Muscle layer of colon (tissue), 2 donors: ENCODE data around the gene ERCC6L2.

Source experiments
- H3K27ac ChIP-seq: one replicate; pipeline ENCODE4 v1.7.0; 2013; ENCODE audit warnings: low read depth, mild to moderate bottlenecking, low read length, moderate library complexity
- H3K27me3 ChIP-seq, 2 donors: one replicate each; pipeline ENCODE4 v1.7.0; 2013; ENCODE audit warnings: low read length in 2 of 2, mild to moderate bottlenecking in 2 of 2; ENCODE audit not compliant: insufficient read depth in 2 of 2, control insufficient read depth in 1 of 2
- H3K36me3 ChIP-seq: one replicate; pipeline ENCODE4 v1.7.0; 2013; ENCODE audit warnings: mild to moderate bottlenecking, low read length; ENCODE audit not compliant: insufficient read depth
- H3K4me1 ChIP-seq: one replicate; pipeline ENCODE4 v1.7.0; 2013; ENCODE audit warnings: mild to moderate bottlenecking, low read length; ENCODE audit not compliant: insufficient read depth
- H3K4me3 ChIP-seq, 2 donors: one replicate each; pipeline ENCODE4 v1.7.0; 2013; ENCODE audit warnings: low read length in 2 of 2, low read depth in 1 of 2, mild to moderate bottlenecking in 1 of 2, moderate library complexity in 1 of 2
- H3K9ac ChIP-seq: one replicate; pipeline ENCODE4 v1.7.0; 2013; ENCODE audit warnings: low read length
- H3K9me3 ChIP-seq: one replicate; pipeline ENCODE4 v1.7.0; 2013; ENCODE audit warnings: mild to moderate bottlenecking, low read length
- donor health status: abdominal sarcoma.
- donor health status: Adenocarcinoma of cecum.

Gene ERCC6L2

DNA sequence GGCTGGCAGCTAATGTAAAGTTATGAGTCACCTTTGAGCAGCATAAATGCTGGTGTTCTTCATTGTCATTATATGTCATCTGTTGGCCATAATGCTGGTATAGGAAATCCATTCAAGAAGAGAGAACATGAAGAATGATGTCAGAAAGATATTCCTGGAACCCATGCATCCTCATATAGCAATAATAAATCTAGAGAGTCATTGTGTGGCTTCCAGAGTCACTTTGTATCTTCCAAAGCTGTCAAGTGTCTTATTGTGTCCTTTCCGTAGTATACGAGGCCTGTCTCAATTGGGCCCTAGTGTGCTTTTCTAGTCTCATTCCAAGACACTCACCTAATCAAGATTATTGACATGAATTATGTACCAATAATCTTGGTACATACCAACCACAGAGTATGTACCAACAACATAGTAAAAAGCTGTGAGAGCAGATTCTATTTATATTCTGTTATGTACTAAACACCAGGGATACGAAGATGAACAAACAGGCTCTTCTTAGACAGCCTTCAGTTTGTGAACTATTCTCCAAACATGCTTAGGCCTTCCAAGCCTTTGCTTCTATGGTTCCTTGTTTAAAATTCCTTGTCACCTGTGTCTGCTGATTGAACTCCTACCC is 110.1 kb downstream of the ERCC6L2 start:
- Histone ChIP-seq H3K27ac (no peak overlapping the region), H3K36me3 (no peaks in the 10 kb centered on the region), H3K4me3 (no peak overlapping the region), H3K27me3 (no peaks in the 10 kb centered on the region), H3K9ac (no peak overlapping the region), H3K4me1 (no peaks in the 10 kb centered on the region), H3K9me3 (no peaks in the 10 kb centered on the region)

DNA sequence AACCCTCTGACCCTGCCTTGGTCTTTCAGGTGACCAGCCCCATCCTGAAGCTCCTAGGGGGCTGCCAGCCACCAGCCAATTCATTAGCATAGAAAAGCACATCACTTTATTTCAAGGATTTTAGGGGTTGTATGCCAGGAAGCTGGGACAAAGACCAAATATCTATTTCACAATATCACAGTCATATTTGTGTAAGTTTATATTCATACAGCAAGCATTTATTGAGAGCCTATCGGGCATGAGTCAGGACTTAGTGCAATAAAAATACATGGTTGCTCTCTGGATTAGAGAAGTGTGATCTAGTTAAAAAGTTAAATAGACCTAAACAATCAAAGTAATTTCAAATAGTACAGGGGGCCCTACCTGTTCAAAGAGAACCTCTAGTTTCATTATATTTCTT is 113.8 kb downstream of the ERCC6L2 start:
- Histone ChIP-seq H3K4me3 (no peak overlapping the region), H3K4me1 (no peaks in the 10 kb centered on the region), H3K9ac (no peak overlapping the region), H3K27ac (no peak overlapping the region), H3K36me3 (no peaks in the 10 kb centered on the region), H3K27me3 (no peaks in the 10 kb centered on the region), H3K9me3 (no peaks in the 10 kb centered on the region)

DNA sequence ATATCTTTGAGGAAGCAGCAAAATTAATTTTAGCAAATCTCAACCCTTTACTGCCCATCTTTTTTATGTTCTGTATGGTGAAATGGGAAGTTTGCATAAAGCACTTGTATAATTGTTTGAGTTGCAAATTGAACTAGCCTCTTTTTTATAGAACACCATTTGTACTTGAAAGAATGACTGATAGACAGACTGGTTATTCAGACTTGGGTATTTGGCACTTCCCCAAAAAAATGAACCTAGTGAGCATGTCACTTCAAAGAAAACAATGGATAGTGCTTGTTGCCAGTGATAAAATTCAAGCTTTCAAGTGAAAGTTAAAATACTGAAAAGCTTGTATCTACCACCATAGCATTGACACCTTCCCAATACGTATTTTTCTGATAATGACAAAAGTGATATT is 115.8 kb downstream of the ERCC6L2 start:
- Histone ChIP-seq H3K4me1 (no peaks in the 10 kb centered on the region), H3K27ac (no peak overlapping the region), H3K9ac (no peak overlapping the region), H3K27me3 (no peaks in the 10 kb centered on the region), H3K9me3 (no peaks in the 10 kb centered on the region), H3K36me3 (no peaks in the 10 kb centered on the region), H3K4me3 (no peak overlapping the region)

DNA sequence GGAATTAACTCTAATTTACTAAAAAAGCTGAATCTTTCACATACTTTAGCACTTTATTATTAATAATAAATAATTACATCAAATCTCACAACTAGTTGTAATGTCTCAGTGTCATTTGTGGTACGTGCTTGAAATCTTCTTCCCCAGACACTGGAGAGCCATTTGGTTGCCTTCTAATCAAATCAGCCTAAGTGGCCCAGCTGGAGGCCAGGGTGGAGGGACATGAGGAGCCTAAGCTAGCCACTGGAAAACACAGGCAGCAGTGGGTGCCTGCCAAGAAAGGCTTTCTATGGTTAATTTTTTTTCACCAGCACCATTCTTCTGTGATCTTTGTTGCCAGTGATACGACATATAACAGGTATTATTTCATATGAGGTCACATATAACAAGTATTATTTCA is 117.0 kb downstream of the ERCC6L2 start:
- Histone ChIP-seq H3K9ac (no peak overlapping the region), H3K4me3 (no peak overlapping the region), H3K27ac (no peak overlapping the region), H3K36me3 (no peaks in the 10 kb centered on the region), H3K4me1 (no peaks in the 10 kb centered on the region), H3K9me3 (no peaks in the 10 kb centered on the region), H3K27me3 (no peaks in the 10 kb centered on the region)

DNA sequence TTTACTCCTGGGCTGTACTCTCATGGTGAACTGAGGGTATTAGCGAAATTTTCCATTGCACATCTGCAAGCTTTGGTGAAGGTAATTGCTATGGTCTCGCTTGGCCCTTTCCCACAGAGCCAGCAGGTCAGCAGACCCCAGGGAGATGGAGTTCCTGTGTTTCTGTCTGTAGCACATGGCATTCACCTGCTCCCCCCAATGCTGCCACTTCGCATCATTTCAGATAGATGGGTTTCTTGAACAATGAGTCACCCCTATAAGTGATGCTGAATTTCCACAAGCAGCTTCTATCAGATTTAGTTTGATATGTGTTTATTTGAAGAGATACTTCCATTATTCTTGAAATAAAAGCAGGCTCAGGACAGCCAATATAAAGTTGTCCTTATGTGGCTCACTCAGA is 117.8 kb downstream of the ERCC6L2 start:
- Histone ChIP-seq H3K9ac (no peak overlapping the region), H3K4me3 (no peak overlapping the region), H3K27ac (no peak overlapping the region), H3K9me3 (no peaks in the 10 kb centered on the region), H3K27me3 (no peaks in the 10 kb centered on the region), H3K4me1 (no peaks in the 10 kb centered on the region), H3K36me3 (no peaks in the 10 kb centered on the region)

DNA sequence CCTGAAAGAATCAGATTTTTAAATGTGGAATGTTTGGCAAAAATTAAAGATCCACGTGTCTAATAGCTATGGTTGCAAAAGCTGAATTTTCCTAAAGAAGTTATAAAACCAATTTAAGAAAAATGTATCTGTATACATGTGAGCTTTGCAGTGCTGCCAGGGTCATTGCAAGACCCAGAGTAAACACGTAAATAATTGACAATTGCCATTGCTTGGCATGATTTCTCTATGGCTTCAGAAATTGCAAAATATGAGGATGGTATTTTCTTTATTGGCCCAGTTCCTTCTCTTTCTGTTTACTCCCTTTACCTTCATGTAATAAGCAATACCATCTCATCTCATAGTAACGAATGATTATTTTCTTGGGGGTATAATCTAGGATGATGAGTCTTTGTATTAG is 123.9 kb downstream of the ERCC6L2 start:
- H3K9ac ChIP-seq = no peak overlapping the region
- H3K9me3 ChIP-seq = no peaks in the 10 kb centered on the region
- no peaks in the 10 kb centered on the region for H3K27me3 ChIP-seq
- H3K27ac ChIP-seq = no peak overlapping the region
- peaks cover 3% of the 10 kb centered on the region for H3K36me3 ChIP-seq
- no peak overlapping the region for H3K4me3 ChIP-seq
- H3K4me1 ChIP-seq = no peaks in the 10 kb centered on the region

DNA sequence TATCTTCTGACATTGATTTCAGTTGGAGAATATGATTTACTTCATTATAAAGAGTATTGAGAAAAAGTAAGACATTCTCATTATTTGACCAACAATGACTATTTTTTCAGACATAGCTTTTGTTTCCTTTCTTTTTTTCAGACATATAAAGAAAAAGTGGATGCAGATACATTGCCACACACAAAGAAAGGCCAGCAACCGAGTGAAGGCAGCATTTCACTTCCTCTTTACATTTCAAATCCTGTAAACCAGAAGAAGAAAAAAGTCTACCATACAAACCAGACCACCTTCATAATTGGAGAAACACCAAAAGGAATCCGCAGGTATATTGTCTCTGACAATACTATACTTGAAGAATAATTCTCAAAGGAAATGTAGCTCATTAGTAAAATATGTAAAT is 128.9 kb downstream of the ERCC6L2 start:
- Histone ChIP-seq H3K27ac (no peak overlapping the region), H3K4me3 (no peak overlapping the region), H3K4me1 (no peaks in the 10 kb centered on the region), H3K36me3 (peaks cover 25% of the 10 kb centered on the region), H3K9me3 (no peaks in the 10 kb centered on the region), H3K27me3 (no peaks in the 10 kb centered on the region), H3K9ac (no peak overlapping the region)

DNA sequence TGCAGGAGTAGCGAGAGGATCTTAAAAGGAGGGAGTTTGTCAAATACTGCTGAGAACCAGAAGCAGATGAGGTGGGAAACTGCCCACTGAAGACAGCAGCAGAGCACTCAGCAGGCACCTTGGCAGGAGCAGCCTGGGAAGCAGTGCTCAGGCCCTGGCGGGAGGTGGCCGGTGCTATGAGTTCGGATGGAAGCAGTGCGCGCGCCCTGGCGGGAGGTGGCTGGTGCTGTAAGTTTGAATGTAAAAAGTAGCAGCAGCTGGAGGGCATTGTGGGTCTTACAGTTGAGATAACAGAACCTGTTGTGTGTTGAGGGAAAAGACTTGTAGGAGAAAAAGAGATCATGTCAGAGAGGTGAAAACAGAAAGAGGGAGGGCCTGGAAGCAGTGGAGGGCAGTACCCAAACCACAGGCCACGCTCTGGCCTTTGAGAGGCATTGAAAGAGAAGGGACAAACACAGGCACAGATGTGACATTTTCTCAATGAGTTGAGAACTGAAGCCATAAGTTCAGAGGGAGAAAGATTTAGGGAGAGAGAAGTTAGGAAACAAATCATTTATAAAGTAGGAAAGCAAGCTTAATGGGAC is 130.9 kb downstream of the ERCC6L2 start:
- H3K27me3 ChIP-seq = no peaks in the 10 kb centered on the region
- H3K4me1 ChIP-seq = no peaks in the 10 kb centered on the region
- H3K4me3 ChIP-seq = no peak overlapping the region
- H3K9ac ChIP-seq = no peak overlapping the region
- no peak overlapping the region for H3K27ac ChIP-seq
- H3K9me3 ChIP-seq = no peaks in the 10 kb centered on the region
- H3K36me3 ChIP-seq = peaks cover 25% of the 10 kb centered on the region

DNA sequence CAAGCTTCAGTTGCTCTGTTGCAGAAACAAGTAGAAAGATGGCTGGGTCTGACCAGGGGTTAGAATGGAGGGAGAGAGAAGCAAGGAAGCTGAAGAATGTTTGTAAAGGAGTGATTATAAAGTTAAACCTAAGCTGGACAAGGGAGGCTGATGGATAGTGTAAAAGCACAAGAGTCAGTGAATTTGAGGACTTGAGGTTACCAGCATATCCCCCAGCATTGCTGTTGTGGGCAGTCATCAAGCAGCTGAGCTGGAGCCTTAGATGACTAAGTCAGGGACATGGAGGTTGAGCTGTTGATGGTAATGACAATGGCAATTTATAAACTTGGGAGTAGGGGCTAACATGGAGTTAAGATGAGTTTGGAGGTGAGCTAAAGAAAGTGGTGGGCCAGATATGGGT is 131.5 kb downstream of the ERCC6L2 start:
- H3K27me3 ChIP-seq = no peaks in the 10 kb centered on the region
- H3K9ac ChIP-seq = no peak overlapping the region
- peaks cover 25% of the 10 kb centered on the region for H3K36me3 ChIP-seq
- no peaks in the 10 kb centered on the region for H3K9me3 ChIP-seq
- H3K27ac ChIP-seq = no peak overlapping the region
- H3K4me1 ChIP-seq = no peaks in the 10 kb centered on the region
- no peak overlapping the region for H3K4me3 ChIP-seq

DNA sequence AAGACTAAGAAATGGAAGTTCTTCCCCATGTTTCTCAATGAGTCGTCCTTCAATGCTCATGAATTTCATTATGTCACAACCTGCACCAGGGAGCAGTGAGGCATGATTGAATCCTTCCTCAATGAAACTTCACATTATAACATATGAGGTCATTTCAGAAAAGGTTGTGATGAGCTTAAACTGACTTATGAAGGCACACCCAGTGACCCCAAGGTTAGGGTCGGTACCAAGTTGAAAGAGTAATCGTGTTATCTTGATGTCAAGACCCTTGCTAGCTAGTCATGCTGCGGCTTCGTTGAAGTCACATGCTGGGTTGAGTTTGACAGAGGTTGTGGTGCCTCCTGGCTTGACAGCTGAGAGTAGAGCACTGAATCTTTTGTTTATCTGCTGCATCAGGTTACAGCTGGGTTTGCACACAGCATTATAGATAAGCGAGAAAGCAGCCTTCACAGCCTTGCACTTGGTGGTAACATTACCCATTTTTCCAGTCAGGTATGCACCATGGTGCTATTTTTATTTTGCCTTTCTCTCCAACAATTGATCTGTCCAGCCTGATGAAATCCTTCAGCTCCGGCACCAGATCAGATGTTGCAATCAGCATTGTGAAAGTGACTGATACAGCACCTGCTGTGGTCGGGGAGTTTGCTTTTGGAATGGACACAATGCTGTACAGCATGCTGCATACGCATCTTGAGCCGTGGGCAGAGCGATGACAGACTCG is 133.2 kb downstream of the ERCC6L2 start:
- Histone ChIP-seq H3K9ac (no peak overlapping the region), H3K9me3 (no peaks in the 10 kb centered on the region), H3K27me3 (no peaks in the 10 kb centered on the region), H3K4me1 (no peaks in the 10 kb centered on the region), H3K36me3 (peaks cover 29% of the 10 kb centered on the region), H3K4me3 (no peak overlapping the region), H3K27ac (no peak overlapping the region)

DNA sequence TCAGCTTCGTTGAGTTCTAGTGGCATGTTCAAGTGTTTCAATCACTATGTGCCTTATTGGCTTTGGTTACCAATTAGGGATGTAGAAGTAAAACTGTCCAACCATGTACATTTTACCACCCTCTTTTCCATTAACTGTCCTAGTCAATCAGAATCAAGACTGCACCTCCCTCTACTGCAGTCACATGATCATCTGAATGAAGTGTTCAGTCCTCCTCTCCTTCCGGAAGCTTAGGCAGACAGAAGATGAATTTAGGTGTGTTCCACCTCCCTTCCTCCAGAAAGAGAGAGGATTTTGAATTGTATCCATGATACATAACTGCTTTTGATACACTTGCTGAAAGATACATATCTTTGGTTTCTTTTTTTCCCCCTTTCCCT is 133.7 kb downstream of the ERCC6L2 start:
- H3K4me3 ChIP-seq = no peak overlapping the region
- H3K36me3 ChIP-seq = peaks cover 28% of the 10 kb centered on the region
- no peak overlapping the region for H3K9ac ChIP-seq
- no peaks in the 10 kb centered on the region for H3K9me3 ChIP-seq
- H3K27ac ChIP-seq = no peak overlapping the region
- H3K4me1 ChIP-seq = no peaks in the 10 kb centered on the region
- no peaks in the 10 kb centered on the region for H3K27me3 ChIP-seq
